GM19438 (cell line): ENCODE data around the gene CCNK.

ENCODE experiments used
- ATAC-seq: cut with Tn5 transposase; IDR thresholded peaks from one replicate; pipeline ENCODE4 v1.9.1; 2021; ENCODE audit warnings: low read depth; ENCODE audit not compliant: unreplicated experiment

The CCNK gene

DNA sequence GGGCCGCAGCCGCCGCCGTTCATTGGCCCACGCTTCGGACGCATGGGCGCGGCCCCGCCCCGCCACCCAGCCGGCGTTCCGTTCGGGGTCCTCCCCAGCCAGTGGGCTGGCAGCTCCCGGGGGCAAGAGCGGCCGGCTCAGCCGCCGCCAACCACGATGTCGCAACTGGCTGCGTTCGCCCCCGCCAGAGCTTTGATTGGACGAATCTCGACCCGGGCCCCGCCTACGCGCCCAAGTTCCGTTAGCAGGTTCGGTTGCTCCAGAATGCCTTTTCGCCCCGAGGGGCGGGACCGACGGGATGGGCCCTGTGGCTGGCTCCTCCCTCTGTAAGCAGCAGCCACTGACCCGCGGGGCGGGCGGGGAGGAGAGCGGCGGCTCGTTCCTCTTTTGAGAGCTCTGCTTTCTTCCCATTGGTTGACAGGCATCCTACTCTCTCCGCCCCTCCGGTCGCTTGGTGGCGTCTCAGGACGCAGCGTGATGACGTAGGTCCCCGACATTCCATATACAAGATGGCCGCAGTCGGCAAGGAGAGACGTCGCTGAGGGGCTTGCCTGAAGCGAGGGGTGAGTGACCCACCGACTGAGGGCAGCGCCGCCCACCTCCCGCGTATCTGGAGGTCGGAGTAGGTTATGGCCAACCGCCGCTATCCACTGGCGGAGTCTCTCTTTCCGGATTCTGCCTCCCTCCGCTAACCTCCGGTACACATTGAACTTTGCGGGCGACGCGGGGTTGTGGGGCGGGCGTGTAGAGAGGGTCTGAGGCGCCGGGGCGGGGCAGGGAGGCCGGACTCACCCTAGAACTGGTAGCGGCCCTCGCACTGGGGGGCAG lies at the start of gene CCNK:
CCNK (plus strand) TSS at position 493 of the 828 bp plus-strand sequence. CDS start 11,269 bp downstream, outside the sequence.
- ATAC-seq, result peak; percentile 86

DNA sequence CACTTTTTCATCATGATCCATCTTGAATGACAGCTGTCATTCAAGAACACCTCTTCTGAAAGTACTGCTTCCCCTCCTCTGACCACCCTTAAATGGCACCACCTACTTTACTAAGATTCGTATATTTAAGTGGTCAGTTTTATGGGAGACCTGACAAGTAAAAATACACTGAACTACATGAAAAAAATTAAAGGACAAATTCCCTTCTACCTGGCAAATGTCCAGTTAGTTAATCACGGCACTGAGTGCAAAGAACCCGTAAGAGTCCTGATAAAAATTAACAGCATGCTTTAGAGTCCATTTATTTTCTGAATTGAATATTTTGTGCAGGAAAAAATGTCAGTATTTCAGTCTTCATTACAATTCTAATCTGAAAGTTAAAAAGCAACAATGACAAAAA lies 49.2 kb upstream of the CCNK start:
- ATAC-seq, result no peak

DNA sequence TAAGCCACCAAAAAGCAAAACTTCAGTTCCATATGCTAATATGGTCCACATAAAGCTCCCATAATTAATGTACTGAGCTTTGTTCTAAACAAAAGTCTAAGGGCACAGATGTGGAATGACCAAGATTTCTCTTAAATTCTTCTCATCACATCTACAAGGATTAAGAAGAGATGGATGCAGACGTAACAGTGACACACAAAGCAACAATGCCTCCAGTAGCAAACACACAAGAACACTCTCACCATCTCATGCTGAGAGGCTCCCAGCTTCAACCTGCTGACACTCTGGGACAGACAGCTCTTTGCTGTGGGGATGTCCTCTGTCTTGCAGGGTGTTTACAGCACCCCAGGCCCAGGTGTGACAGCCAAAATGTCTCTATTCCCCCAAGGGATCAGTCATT lies 48.7 kb upstream of the CCNK start:
- no peak for ATAC-seq

DNA sequence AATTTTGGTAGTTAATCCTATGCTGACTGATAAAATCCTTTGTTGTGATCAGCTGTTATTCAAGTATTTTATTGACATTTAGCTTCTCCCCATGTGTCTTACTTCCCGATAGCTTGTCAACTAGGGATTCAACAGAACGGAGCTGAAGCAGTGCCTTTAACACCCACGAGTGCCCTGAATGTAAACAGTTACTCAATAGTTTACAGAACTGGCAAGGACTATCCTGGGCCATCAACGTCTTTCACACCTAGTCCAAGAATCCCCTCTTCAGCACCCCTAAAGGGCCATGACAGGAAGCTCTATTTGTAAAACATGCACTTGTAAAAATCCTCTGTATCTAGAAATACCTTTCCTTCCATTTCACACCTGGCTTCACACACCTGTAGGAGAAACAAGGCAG lies 45.9 kb upstream of the CCNK start:
- no peak for ATAC-seq

DNA sequence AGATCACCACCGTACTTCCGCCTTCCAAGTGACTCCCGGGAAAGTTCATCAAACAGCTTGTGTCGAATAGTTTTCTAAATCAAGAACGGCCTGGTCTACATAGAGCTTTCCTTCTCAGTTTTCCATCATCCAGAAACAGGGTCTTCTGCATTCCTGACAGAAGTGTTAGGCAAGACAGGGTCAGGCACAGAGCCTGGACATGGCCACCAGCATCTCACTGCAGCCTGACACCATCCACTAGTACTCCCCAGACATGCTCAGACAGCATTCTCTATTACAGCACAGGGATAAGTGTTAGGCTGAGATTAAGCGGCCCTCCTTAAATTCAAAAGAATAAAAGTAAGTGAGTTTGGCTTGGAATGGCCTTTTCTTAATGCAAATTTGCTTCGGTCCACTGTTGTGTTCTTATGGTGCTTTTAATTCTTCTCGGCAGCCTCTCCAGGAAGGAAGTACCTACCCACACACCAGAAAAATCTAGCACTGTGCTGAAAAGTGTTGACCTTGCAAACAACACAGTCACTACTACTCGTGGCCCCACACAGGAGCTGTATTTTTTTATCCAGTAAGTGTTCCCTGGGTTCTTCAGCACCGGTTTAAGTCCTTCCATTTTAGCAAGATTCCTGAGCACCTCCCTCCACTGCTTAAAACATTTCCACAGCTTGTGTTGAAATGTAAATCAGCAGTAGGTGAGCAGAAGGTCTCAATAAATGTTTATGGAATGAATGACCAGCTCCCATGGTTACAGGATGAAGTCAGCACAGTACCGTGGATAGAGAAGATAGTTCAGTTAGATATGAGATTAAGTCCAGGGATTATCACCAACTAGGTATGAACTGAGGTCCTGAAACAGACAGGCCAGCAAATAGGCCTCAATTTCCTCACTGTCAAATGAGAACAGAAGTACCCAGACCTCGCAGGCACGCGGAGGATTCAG lies 44.7 kb upstream of the CCNK start:
- no peak for ATAC-seq

DNA sequence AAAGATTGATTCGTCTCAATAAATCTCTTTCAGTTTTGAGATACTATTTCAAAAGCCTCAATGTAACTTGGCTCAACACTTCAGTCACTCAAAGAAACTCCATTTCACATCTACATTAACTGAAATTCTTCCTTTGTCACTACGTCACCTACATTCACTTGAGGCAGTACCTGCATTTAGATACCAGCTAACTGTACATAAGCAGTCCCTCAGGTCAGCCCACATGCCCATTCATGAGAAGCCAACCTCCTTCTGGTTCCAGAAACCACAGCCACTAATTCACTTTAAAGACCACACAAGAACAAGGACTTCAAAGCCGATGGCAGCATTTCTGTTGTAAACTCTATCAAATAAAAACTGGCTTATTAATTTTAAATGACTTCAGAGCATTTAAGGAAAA lies 43.5 kb upstream of the CCNK start:
- no peak for ATAC-seq

DNA sequence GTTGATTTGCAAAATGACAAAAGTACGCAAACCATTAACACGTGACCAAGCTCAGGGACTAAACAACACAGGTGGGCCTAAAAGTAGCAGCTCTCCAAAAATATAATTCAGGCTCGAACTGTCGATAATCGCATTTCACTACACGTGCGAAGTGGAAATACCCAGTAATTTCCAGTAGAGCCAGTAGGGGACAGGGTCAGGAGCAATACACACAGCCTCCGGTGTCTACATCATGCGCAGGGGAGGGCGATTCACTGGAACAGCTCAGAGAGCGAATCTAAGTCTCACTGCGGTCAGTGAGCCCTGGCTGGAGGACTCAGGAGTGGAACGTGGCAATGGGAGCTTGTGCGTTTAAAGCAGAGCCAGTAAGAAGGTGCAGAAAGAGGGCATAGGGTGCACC lies 40.9 kb upstream of the CCNK start:
- ATAC-seq, result no peak

DNA sequence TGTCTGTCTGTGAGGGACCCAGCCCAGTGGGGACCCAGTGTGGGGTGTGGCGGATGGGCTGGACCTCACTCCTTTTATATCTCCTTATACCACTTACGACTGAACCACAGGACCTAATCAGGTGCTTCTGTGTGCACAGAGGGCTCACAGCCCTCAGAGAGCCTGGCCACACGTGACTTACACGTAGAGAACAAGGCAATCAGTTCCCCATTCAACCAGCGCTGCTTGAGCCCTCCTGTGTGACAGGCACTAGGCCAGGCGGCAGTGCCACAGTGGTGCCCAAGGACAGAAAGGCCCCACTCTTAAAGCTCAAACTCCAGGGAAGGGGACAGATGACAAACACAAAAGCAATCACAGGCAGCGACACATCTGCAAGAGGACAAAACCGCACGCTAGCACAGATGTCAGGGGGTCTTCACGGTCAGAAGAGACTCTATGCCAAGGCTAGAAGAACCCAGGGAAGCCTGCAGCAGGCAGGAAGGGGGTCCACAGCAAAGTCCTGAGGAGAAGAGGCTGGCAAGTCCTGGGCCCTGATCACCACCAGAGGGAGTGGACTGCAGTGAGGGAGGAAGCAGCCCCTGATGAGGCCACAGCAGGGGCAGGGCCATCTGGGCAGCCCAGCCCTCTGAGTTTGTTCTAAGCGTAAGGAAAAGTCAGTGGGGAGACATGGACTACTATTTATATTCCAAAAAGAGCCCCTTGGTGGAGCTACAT lies 39.9 kb upstream of the CCNK start:
- ATAC-seq, result no peak

DNA sequence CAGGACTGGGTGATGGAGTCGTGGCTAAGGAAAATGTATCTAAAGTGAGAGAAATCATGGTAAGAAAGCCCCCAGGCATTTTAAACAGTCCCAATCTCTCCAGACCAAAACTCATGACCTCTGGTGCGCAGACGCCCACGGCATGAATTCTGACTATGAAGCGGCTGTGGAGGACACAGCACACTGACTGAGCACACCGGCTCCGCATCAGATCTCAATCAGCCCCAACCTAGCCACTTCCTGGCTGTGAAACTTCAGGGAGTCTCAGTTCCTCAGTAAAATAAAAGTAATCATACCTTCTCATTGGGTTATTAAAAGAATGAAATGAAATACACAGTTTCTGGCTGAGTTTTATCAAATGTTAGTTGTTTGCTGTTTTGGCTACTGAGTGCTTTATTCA lies 39.3 kb upstream of the CCNK start:
- no peak for ATAC-seq

DNA sequence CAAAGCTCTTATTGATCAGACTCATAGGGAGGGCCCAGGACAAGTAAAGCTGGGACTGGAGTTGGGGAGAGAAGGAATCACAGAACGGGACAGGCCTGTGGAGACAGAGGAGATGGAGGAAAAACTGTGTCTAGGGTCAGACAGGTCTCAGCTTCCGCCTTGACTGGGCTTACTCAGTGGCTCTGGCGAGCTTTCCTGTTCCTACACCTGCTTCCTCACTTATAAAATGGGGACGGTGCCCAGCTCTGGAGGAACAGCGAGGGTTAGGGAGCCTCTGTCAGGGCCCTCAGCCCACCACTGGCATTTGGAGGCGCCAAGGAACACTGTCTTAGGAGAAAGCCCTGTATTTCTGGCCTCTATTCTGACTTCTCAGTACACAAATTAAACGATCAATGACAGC lies 35.3 kb upstream of the CCNK start:
- no peak for ATAC-seq

DNA sequence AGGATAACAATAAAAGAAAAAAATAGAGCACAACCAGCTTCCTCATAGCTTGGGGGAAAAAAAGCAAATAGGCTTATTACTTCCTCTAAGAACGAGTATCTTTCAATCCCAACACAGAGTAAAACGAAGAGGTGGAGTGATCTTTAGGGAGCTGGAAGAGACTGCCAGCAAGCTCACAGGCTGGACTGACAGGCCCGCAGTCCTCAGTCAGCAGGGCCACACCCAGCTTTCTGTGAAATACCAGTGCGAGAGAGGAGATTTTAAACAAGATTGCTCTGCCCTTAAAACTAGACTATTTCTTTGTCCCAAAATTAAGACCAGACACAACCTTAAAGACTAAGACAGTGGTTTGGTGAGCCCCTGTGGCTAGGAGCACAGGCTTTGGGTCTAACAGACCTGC lies 33.5 kb upstream of the CCNK start:
- no peak for ATAC-seq

DNA sequence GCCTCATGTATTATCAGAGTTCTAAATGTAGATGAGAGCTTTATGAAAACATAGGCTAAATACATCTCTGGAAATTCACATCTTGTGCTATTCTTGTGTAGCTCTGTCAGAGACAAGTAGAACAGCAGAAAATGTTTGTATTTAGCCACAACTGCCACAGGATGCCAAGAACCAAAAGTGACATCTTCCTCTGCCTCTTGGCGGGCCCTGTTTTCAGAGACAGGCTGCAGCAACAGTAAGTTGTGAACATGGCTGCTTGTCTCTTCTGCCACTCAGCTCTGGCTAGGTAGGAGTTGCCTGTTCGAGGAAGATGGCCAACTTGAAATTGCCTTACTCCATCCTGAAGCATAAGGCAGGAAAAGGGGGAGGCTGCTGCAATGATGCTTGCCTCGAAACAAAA lies 30.9 kb upstream of the CCNK start:
- ATAC-seq, result no peak

DNA sequence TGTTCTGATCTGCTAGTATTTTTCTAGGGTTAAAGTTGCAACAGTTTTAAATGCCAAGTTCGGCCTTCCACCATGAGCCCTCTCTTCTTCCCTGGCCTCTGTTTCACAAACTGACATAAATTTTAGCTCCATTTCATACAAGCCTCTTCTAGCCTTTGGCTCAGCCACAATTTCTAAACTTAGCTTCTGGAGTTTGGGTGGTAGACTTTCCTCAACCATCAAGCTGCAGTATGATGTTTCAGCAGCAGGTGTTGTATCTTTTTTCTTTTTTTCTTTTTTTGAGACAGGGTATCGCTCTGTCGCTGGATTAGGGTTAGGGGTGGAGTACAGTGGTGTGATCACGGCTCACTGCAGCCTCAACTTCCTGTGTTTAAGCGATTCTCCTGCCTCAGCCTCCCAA lies 30.0 kb upstream of the CCNK start:
- no peak for ATAC-seq

DNA sequence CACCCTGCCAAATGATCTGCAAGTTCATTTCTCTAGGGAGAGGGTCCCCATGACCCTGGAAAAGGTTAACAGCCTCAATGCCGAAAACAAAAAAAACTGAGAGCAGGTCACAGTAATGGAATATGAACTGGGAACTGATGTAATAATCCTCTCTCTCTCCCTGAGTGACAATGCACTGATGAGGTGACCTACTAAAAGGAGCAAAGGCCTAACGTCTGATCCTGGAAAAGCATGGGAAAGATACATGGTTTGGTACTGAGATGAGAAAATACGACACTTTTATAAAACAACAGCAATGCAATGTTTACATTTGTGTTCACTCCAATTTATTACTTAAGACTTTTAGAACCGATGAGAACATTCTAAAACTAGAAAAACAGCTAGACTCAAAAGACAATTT lies 28.2 kb upstream of the CCNK start:
- no peak for ATAC-seq

DNA sequence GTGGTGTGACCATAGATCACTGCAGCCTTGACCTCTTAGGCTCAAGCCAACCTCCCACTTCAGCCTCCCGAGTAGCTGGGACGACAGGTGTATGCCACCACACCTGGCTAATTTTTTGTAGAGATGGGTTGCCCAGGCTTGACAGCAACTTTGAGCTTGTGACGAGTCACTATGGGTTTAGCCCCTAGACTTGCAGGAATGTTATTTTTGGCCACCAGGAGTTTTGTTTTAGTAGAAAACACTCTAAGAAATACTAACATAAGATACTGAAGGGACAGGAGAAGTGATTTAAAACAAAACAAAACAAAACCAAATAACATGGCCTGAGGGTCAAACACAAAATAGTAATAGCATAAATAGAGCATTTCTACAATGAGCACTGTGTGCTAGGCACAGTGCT lies 27.0 kb upstream of the CCNK start:
- ATAC-seq, result no peak

DNA sequence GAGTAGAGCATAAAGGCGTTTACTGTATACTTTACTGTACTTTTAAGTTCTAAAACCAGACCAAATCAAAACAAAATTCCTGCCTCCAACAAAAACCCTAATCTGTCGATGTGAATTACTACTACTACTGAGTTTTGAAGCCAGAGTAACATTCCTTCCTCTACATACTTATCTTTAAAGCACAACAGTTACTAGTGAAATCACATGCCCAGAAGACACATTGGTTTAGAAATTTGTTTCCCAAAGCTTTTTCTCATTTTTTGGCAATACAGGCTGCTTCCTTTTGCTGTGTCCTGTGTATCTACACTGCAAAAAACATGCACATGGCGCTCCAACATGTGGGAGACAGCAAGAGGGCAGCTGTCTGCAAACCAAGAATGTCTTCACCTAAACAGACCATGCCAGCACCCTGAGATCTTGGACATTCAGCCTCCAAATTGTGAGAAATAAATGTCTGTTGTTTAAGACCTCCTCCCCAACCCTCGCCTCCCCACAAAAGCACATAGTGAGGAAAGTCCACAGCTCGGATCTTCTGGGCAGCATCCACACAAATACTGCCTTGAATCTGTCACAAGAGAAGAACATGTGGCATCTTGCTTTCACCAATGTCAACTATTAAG lies 21.6 kb upstream of the CCNK start:
- no peak for ATAC-seq

DNA sequence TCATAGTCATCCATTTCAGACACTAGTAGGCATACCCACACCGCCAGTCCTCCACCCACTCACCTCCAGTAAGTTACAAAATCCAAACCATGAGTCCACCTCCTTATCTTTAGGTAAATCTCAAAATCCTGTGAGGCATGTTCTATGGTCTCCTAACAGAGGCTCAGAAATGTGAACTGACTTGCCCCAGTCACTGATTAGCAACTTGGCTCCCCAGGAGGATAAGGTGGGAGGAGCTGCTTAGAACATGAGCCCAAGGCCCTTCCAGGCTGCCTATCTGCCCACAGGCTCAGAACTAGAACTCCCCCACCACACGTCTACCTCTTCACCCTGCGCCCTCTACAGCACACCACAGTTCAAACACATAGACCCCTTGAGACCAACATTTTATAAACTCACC lies 20.4 kb upstream of the CCNK start:
- ATAC-seq, result no peak

DNA sequence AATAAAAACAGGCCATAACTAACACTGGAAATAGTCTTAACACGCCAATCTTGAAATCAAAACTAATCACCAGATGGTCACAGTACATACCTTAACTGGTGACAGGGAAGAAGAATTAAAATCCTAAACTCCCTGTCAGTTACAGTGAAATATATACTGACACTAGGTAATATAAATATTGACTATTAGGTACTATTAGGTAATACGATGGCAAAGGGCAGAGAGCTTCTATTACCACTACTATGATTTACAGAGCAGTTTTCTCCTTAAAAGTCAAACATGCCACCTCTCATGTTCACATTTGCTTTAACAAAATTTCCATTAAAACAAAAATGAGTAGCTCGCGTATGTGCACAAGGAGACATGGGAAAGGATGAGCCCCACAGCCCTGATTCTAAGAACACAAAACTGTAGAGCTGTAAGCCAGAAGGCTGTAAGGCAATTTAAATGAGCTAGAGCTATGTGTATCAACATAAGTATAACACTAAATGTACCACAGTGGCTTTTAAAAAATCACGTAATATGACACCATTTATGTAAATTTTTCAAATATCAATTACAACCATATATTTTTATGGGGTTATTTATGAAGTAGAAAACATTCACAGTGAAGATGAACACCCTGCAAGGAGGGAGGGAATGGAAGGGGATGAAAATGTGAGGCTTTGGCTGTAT lies 19.7 kb upstream of the CCNK start:
- no peak for ATAC-seq

DNA sequence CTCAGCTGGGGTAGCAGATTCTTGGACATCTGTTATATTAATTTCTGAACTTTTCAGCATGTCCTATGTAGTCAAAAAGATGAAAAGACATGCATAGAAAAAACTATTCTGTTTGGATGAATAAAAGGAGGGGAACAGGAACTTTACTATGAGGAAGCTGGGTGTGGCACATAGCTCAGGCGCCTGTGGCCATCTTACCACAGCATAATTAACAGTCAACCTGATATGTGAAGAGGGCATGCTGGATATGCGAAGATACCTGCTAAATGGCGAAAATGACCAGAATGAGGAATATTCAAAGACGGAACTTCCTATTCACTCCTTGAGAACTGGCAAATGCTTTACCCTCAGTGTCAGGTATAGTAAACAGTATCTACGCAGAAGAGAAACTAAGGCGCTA lies 19.0 kb upstream of the CCNK start:
- no peak for ATAC-seq

DNA sequence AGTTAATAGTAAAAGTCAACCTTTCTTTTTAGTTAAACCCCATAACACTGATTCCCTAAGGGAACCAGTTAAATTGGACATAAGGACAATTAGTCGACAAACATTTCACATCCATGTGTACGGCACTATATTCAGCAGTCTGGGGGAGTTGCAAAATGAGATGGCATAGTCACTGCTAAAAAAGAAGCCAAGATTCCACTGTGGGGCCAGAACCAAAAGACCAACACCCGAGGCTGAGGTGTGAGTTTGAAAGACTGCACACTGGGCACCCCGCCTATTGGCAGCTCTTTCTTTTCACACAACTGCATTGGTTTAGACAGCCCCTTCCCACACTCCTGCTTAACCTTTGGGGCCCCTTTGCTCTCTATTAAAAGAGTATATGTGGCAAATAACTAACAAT lies 17.2 kb upstream of the CCNK start:
- ATAC-seq, result no peak
